ENCODE measurements around the gene SPEM1. TPM values are rescaled to one million over a fixed set of nuclear protein-coding genes. Genes with fewer than 3 reads are reported as not detected.

SPEM1 gene
- total and polyA plus RNA-seq, 2 of the 13 experiments (the other 11 are each of a cell fraction or from before 2014, with no cell fraction given): not detected

- Histone ChIP-seq H3K4me2 (ENCODE audit: low read depth, low read length) (peak overlapping the region; percentile 80), H3K4me1 (ENCODE audit: insufficient read depth, low read length) (peaks cover 18% of the 10 kb centered on the region), H3K36me3 (replicated peaks in 1 of 2; ENCODE audit: control insufficient read depth in 1 of 2, insufficient read depth in 2 of 2, low read length in 2 of 2) (0 out of 5 replicates have a peak, but pooled peaks cover 0 to 2% of the 10 kb centered on the region in 2 experiments), H3K27ac (ENCODE audit: extremely low read length, insufficient read depth, low read length) (peak overlapping the region; percentile 99), H3K79me2 (ENCODE audit: insufficient read depth, low read length) (peaks cover 4% of the 10 kb centered on the region), H3K4me3 (replicated peaks in 1 of 3; ENCODE audit: insufficient read depth in 1 of 3, low read depth in 2 of 3, low read length in 3 of 3) (peak overlapping the region; percentile 62 to 95 (median 70)), H4K20me1 (ENCODE audit: insufficient read depth, low read length) (no peaks in the 10 kb centered on the region), H2AFZ (ENCODE audit: low read length) (no peak overlapping the region), H3K9ac (ENCODE audit: insufficient read depth, low read depth, low read length) (peak overlapping the region; percentile 69; the same call in 1 of the 2 replicates), H3K27me3 (ENCODE audit: control insufficient read depth in 1 of 2, insufficient read depth in 2 of 2, low read length in 2 of 2) (no peaks in the 10 kb centered on the region; a peak in 1 of 5 replicates), H3K9me3 (ENCODE audit: low read length) (no peaks in the 10 kb centered on the region)
- 5% methylated on average over 22 of the region's 65 CpGs for WGBS (ENCODE audit: low lambda C conversion rate)
- POLR2A ChIA-PET: interaction anchor here (0.6 to 3.3 kb wide), 37 partner anchors 8 to 977 kb away, joined by 3 to 76 read pairs (median 7); partner anchors contain the start of genes CD68, CHRNB1, FGF11 and KCTD11
- intact Hi-C loops (cut with micrococcal nuclease; ENCODE audit: unreplicated experiment): loop anchor here (1.0 to 5.0 kb wide), 3 partner anchors 30 to 77 kb away; partner anchors contain the start of genes POLR2A, SLC35G6, TMEM102 and TMEM95
- DNase-seq (ENCODE audit: low spot score) (no peak), FAIRE-seq (no peak), ATAC-seq (peak; percentile 14)
- in situ Hi-C loops (cut with HindIII; ENCODE audit: extremely low pct_ligation_motif_present, low pct_unique_long_range_greater_than_20kb): no loop called here
- BruUV-seq (replicated peaks): no TSS peak
- CTCF ChIA-PET (ENCODE audit: low intra/inter-chr PET ratio, low total read pairs): no interaction called here
- TF ChIP-seq KDM5B (CRISPR knock-in tag; IDR thresholded peaks at IDR 0.05; ENCODE audit: borderline replicate concordance): 0 out of 2 replicates have a peak, but pooled peaks have one; percentile 31
- 0 out of 2 replicates have a peak, but pooled peaks have one; percentile 26 for TF ChIP-seq ZMAT3 (CRISPR knock-in tag; conservative IDR thresholded peaks at IDR 0.05)
- TF ChIP-seq PATZ1 (CRISPR knock-in tag; IDR thresholded peaks at IDR 0.05): peak; percentile 63; the same call in 1 of the 2 replicates
- no peak for TF ChIP-seq HOXA5 (CRISPR knock-in tag; IDR thresholded peaks at IDR 0.05)
- TF ChIP-seq TRIM22 (IDR thresholded peaks at IDR 0.05): no peak
- no peak for TF ChIP-seq SMAD9 (CRISPR knock-in tag; IDR thresholded peaks at IDR 0.05)
- TF ChIP-seq HOXA3 (CRISPR knock-in tag; IDR thresholded peaks at IDR 0.05): no peak
- no peak for TF ChIP-seq KMT2B (CRISPR knock-in tag; IDR thresholded peaks at IDR 0.05)
- no peak for TF ChIP-seq ZNF550 (CRISPR knock-in tag; IDR thresholded peaks at IDR 0.05; ENCODE audit: borderline replicate concordance)
- TF ChIP-seq RFXANK (CRISPR knock-in tag; IDR thresholded peaks at IDR 0.05): no peak
- no peak for TF ChIP-seq KDM1A (CRISPR knock-in tag; IDR thresholded peaks at IDR 0.05)
- no peak for TF ChIP-seq TAF1 (CRISPR knock-in tag; IDR thresholded peaks at IDR 0.05)
- TF ChIP-seq MEIS2 (CRISPR knock-in tag; IDR thresholded peaks at IDR 0.05): no peak
- TF ChIP-seq KLF15 (CRISPR knock-in tag; IDR thresholded peaks at IDR 0.05; ENCODE audit: borderline replicate concordance): no peak
- TF ChIP-seq ZNF687 (CRISPR knock-in tag; IDR thresholded peaks at IDR 0.05): 0 out of 2 replicates have a peak, but pooled peaks have one; percentile 5
- TF ChIP-seq YEATS4 (CRISPR knock-in tag; IDR thresholded peaks at IDR 0.05; ENCODE audit: borderline replicate concordance): 0 out of 2 replicates have a peak, but pooled peaks have one; percentile 30
- TF ChIP-seq SRSF4 (IDR thresholded peaks at IDR 0.05; ENCODE audit: low read depth, low read length, poor library complexity, severe bottlenecking): no peak
- no peak for TF ChIP-seq ZNF549 (CRISPR knock-in tag; IDR thresholded peaks at IDR 0.05)
These were observed 15.3 kb upstream of the SPEM1 start for GRCh38 chr17:7404737-7405349.
